H1 (cell line): ENCODE measurements around the gene A3GALT2. TPM values are rescaled to one million over a fixed set of nuclear protein-coding genes. Genes with fewer than 3 reads are reported as not detected.

ENCODE experiments used
- CTCF ChIA-PET: fragments of 300-600 bp; sonication (Branson Sonifier 250); formaldehyde crosslinking; loops from one replicate; lab custom pipeline; 2021; ENCODE audit not compliant: partially characterized antibody; lab: Charles Lee
- POLR2A ChIA-PET: fragments of 300-600 bp; sonication (Branson Sonifier 250); formaldehyde crosslinking; loops from one replicate; lab custom pipeline; 2021; ENCODE audit warnings: inconsistent platforms; ENCODE audit not compliant: partially characterized antibody; lab: Charles Lee
- DNase-seq, 2 experiments: peaks; one replicate each; pipeline versions ENCODE4 v3.0.0 to v3.0.0-alpha.2; 2010 to 2022; ENCODE audit warnings: low spot score in 2 of 2, low read depth in 1 of 2, mixed read lengths in 1 of 2
- FAIRE-seq: peaks from 2 replicates; lab custom pipeline; 2011; peaks lifted over from hg19 to GRCh38; lab: Jason Lieb, UNC
- H2AFZ ChIP-seq: 2 replicates; pipeline ENCODE4 v1.8.1; 2012; ENCODE audit warnings: low read length, inconsistent platforms
- H2AK5ac ChIP-seq: 2 replicates; pipeline ENCODE4 v1.6.1; 2013; ENCODE audit warnings: low read depth, low read length
- H2BK120ac ChIP-seq: replicated peaks from 2 replicates; pipeline ENCODE3; 2013; ENCODE audit warnings: low read depth, low read length, inconsistent platforms
- H2BK12ac ChIP-seq: 2 replicates; pipeline ENCODE4 v1.6.1; 2013; ENCODE audit warnings: low read depth, low read length
- H2BK15ac ChIP-seq: 2 replicates; pipeline ENCODE4 v1.6.1; 2013; ENCODE audit warnings: low read length
- H2BK20ac ChIP-seq: 2 replicates; pipeline ENCODE4 v1.6.1; 2013; ENCODE audit warnings: low read length
- H2BK5ac ChIP-seq: 2 replicates; pipeline ENCODE4 v1.6.1; 2013; ENCODE audit warnings: low read depth, low read length
- H3K14ac ChIP-seq: 2 replicates; pipeline ENCODE4 v1.6.1; 2013; ENCODE audit warnings: inconsistent platforms; ENCODE audit not compliant: insufficient read length
- H3K18ac ChIP-seq: 2 replicates; pipeline ENCODE4 v1.6.1; 2013; ENCODE audit warnings: low read length; ENCODE audit errors: extremely low read depth
- H3K23ac ChIP-seq: 2 replicates; pipeline ENCODE4 v1.6.1; 2013; ENCODE audit warnings: inconsistent platforms; ENCODE audit not compliant: insufficient read length
- H3K23me2 ChIP-seq: 2 replicates; pipeline ENCODE4 v1.6.1; 2013; ENCODE audit warnings: low read depth, low read length
- H3K27ac ChIP-seq: 2 replicates; pipeline ENCODE4 v1.6.1; 2011; ENCODE audit warnings: low read depth, low read length, inconsistent platforms
- H3K27me3 ChIP-seq, 4 experiments: replicated peaks in 1 of 4; 1 replicate in 1 of 4; 2 replicates in 3 of 4; pipeline versions ENCODE4 v1.6.1 to v1.8.1; 2011 to 2013; ENCODE audit warnings: low read length in 3 of 4, mild to moderate bottlenecking in 3 of 4, inconsistent platforms in 2 of 4, mixed read lengths in 2 of 4, moderate library complexity in 1 of 4; ENCODE audit not compliant: control insufficient read depth in 3 of 4, insufficient read depth in 3 of 4; ENCODE audit errors: extremely low read depth in 1 of 4
- H3K36me3 ChIP-seq, 4 experiments: 2 replicates each; pipeline versions ENCODE4 v1.6.1 to v1.8.1; 2011 to 2013; ENCODE audit warnings: mild to moderate bottlenecking in 4 of 4, low read length in 3 of 4, moderate library complexity in 2 of 4, control low read depth in 1 of 4, inconsistent platforms in 1 of 4; ENCODE audit not compliant: insufficient read depth in 4 of 4, control insufficient read depth in 2 of 4
- H3K4ac ChIP-seq: replicated peaks from 2 replicates; pipeline ENCODE3; 2013; ENCODE audit warnings: low read length, low read depth, mixed read lengths, inconsistent platforms; ENCODE audit not compliant: insufficient read length
- H3K4me1 ChIP-seq, 4 experiments: replicated peaks in 1 of 4; 1 replicate in 1 of 4; 2 replicates in 3 of 4; pipeline versions ENCODE4 v1.6.1 to v1.8.1; 2011 to 2013; ENCODE audit warnings: low read length in 3 of 4, inconsistent platforms in 2 of 4, mixed read lengths in 1 of 4; ENCODE audit not compliant: insufficient read depth in 4 of 4, control insufficient read depth in 3 of 4
- H3K4me2 ChIP-seq, 2 experiments: 2 replicates each; pipeline versions ENCODE4 v1.6.1 to v1.8.1; 2011 to 2013; ENCODE audit warnings: low read depth in 2 of 2, low read length in 2 of 2, control low read depth in 1 of 2, inconsistent platforms in 1 of 2, mild to moderate bottlenecking in 1 of 2; ENCODE audit not compliant: insufficient read depth in 1 of 2
- H3K4me3 ChIP-seq, 4 experiments: fragments of 200-600, 300-600 bp in 1 of 4; sonication (generic), shearing (Covaris generic), sonication (Bioruptor Twin) in 1 of 4; 2 replicates each; pipeline versions ENCODE4 v1.5.1 to v1.8.1; 2011 to 2016; ENCODE audit warnings: low read length in 4 of 4, low read depth in 3 of 4, control low read depth in 2 of 4, inconsistent platforms in 2 of 4, mild to moderate bottlenecking in 2 of 4, mixed read lengths in 1 of 4, moderate library complexity in 1 of 4; ENCODE audit not compliant: insufficient read depth in 2 of 4; ENCODE audit errors: extremely low read depth in 1 of 4
- H3K56ac ChIP-seq: replicated peaks from 2 replicates; pipeline ENCODE3; 2013; ENCODE audit warnings: low read depth, mild to moderate bottlenecking, mixed read lengths, low read length, inconsistent platforms; ENCODE audit not compliant: insufficient read length
- H3K79me1 ChIP-seq: 2 replicates; pipeline ENCODE4 v1.6.1; 2013; ENCODE audit warnings: low read depth, low read length, control low read depth
- H3K79me2 ChIP-seq, 2 experiments: 2 replicates each; pipeline versions ENCODE4 v1.6.1 to v1.8.1; 2012 to 2013; ENCODE audit warnings: low read length in 2 of 2, mild to moderate bottlenecking in 2 of 2, inconsistent platforms in 1 of 2; ENCODE audit not compliant: insufficient read depth in 2 of 2, control insufficient read depth in 1 of 2
- H3K9ac ChIP-seq, 4 experiments: replicated peaks in 1 of 4; 1 replicate in 1 of 4; 2 replicates in 3 of 4; pipeline versions ENCODE4 v1.6.1 to v1.8.1; 2011 to 2013; ENCODE audit warnings: low read depth in 3 of 4, low read length in 3 of 4, control low read depth in 2 of 4, mild to moderate bottlenecking in 2 of 4, moderate library complexity in 2 of 4, inconsistent platforms in 1 of 4; ENCODE audit errors: extremely low read depth in 1 of 4
- H3K9me3 ChIP-seq, 2 experiments: 2 replicates each; pipeline versions ENCODE4 v1.6.1 to v1.8.1; 2012 to 2013; ENCODE audit warnings: mild to moderate bottlenecking in 2 of 2, moderate library complexity in 2 of 2, control low read depth in 1 of 2, inconsistent platforms in 1 of 2, low read depth in 1 of 2, low read length in 1 of 2, mixed read lengths in 1 of 2; ENCODE audit not compliant: insufficient read depth in 2 of 2
- H4K20me1 ChIP-seq, 2 experiments: replicated peaks in 1 of 2; 2 replicates each; pipeline versions ENCODE3 to v1.8.1; 2011 to 2013; ENCODE audit warnings: inconsistent platforms in 2 of 2, low read length in 2 of 2, mild to moderate bottlenecking in 1 of 2; ENCODE audit not compliant: insufficient read depth in 2 of 2, control insufficient read depth in 1 of 2
- H4K5ac ChIP-seq: 2 replicates; pipeline ENCODE4 v1.6.1; 2013; ENCODE audit warnings: low read length, low read depth, mixed read lengths, inconsistent platforms; ENCODE audit not compliant: insufficient read length
- H4K8ac ChIP-seq: 2 replicates; pipeline ENCODE4 v1.8.0; 2013; ENCODE audit warnings: mild to moderate bottlenecking, moderate library complexity, low read length, inconsistent platforms; ENCODE audit not compliant: insufficient read depth; ENCODE audit errors: extremely low read depth
- H4K91ac ChIP-seq: replicated peaks from 2 replicates; pipeline ENCODE3; 2013; ENCODE audit warnings: low read length, mixed read lengths, inconsistent platforms; ENCODE audit not compliant: insufficient read length
- CHD1 ChIP-seq: IDR thresholded peaks from 2 replicates; pipeline ENCODE4 v1.6.1; 2012; ENCODE audit warnings: low read depth, low read length, improper control_type of control experiment
- SUZ12 ChIP-seq: fragments of 200-600 bp; sonication (generic); IDR thresholded peaks from 2 replicates; pipeline ENCODE4 v1.6.1; 2012; ENCODE audit warnings: mild to moderate bottlenecking, inconsistent platforms, low read length, moderate library complexity, mixed read lengths
- TEAD4 ChIP-seq: IDR thresholded peaks from 2 replicates; pipeline ENCODE4 v1.6.1; 2012; ENCODE audit warnings: low read depth, low read length, inconsistent platforms, mixed read lengths
- WGBS, 2 experiments: shearing (Covaris generic) in 1 of 2; methylation state at CpG; one replicate each; pipeline versions ENCODE4 v1.1.6 to v1.1.7; 2013 to 2015; ENCODE audit warnings: low lambda C conversion rate in 2 of 2, mixed read lengths in 2 of 2, inconsistent platforms in 1 of 2, low coverage in 1 of 2, missing lambda C conversion rate in 1 of 2; ENCODE audit not compliant: insufficient replicate concordance in 2 of 2, insufficient coverage in 1 of 2, insufficient read length in 1 of 2; ENCODE audit errors: extremely low coverage in 1 of 2, missing lambda C conversion rate in 1 of 2; 5-methylcytosine and 5-hydroxymethylcytosine counted together
- polyA plus RNA-seq, 7 experiments: library from polyadenylated mRNA; depleted of rRNA in 3 of 7; stranded (reverse) in 5 of 7; unstranded in 2 of 7; fragments of >200 nt in 5 of 7; fragments of 200-250 nt in 2 of 7; gene quantifications; 1 replicate in 5 of 7; 2 replicates in 1 of 7; 4 replicates in 1 of 7; pipeline versions ENCODE4 v1.2.1 to v1.2.3, GENCODE V29; 2011 to 2013; ENCODE audit warnings: missing spikeins in 2 of 7, mixed read lengths in 2 of 7
- total RNA-seq: library from RNA; stranded (reverse); fragmentation: NEBNext Ultra II Directional; extraction: Animal tissue kit (Norgen Biotek cat#: 25700); gene quantifications from 2 replicates; pipeline ENCODE4 v1.2.1, GENCODE V29; 2021
- TF ChIP-seq, protein P1 (sequence below): IDR thresholded peaks from 2 replicates; pipeline ENCODE4 v1.6.1; 2012; ENCODE audit warnings: inconsistent platforms

A3GALT2 gene
- total and polyA plus RNA-seq, 2 of the 8 experiments (the other 6 are each of a cell fraction or from before 2014, with no cell fraction given): not detected

DNA sequence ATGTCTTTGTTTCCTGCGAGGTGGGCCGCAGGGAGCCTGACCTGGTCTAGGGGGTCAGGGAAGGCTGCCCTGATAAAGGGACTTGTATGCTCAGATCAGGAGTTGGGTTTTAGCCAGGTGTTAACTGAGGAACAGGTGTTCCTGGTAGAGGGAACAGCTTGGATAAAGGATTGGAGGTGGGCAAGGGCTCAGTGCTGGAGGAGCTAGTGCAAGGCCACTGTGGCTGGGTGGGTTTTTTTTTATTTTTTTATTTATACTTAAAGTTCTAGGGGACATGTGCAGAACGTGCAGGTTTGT, 31.1 kb downstream of the A3GALT2 start:
- H3K79me1 ChIP-seq: 0 out of 2 replicates have a peak, but pooled peaks cover 3% of the 10 kb centered on the region
- no peak overlapping the region for H2BK15ac ChIP-seq
- H3K9me3 ChIP-seq: no peaks in the 10 kb centered on the region
- H2BK20ac ChIP-seq: no peak overlapping the region
- no peak overlapping the region for H3K56ac ChIP-seq
- FAIRE-seq (no peak), DNase-seq (no peak)
- H4K91ac ChIP-seq: no peak overlapping the region
- H2BK120ac ChIP-seq: no peak overlapping the region
- H3K4me3 ChIP-seq: no peak overlapping the region
- peaks cover 0 to 5% (median 1%) of the 10 kb centered on the region in 4 experiments; a peak in 3 of 8 replicates for H3K36me3 ChIP-seq
- no peak overlapping the region for H2BK12ac ChIP-seq
- no peak overlapping the region for H3K27ac ChIP-seq
- H3K79me2 ChIP-seq: no peaks in the 10 kb centered on the region
- TF ChIP-seq CHD1: no peak
- no peak for TF ChIP-seq TEAD4
- TF ChIP-seq SUZ12: no peak
- TF ChIP-seq, protein P1, sequence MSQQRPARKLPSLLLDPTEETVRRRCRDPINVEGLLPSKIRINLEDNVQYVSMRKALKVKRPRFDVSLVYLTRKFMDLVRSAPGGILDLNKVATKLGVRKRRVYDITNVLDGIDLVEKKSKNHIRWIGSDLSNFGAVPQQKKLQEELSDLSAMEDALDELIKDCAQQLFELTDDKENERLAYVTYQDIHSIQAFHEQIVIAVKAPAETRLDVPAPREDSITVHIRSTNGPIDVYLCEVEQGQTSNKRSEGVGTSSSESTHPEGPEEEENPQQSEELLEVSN: no peak
- no peak overlapping the region for H3K14ac ChIP-seq
- 80% methylated on average over 3 of the region's 3 CpGs; no CpG with 5 or more reads in 1 of the 2 experiments for WGBS, 2 experiments
- H2AFZ ChIP-seq: no peak overlapping the region
- peaks cover 0 to 6% of the 10 kb centered on the region in 2 experiments for H4K20me1 ChIP-seq
- no peak overlapping the region for H4K5ac ChIP-seq
- ChIA-PET POLR2A (interaction anchor here (0.6 kb wide), 1 partner anchor 196 kb away, joined by 3 read pairs; no protein-coding TSS in a partner anchor), CTCF (interaction anchor here (2.1 kb wide), 1 partner anchor 9 kb away, joined by 7 read pairs; no protein-coding TSS in a partner anchor)
- no peak overlapping the region for H2AK5ac ChIP-seq
- H3K4ac ChIP-seq: no peak overlapping the region
- H3K23me2 ChIP-seq: no peaks in the 10 kb centered on the region
- H3K23ac ChIP-seq: no peak overlapping the region
- H2BK5ac ChIP-seq: no peak overlapping the region
- no peak overlapping the region for H3K9ac ChIP-seq
- H3K4me2 ChIP-seq: no peak overlapping the region
- H3K27me3 ChIP-seq: no peaks in the 10 kb centered on the region
- H3K4me1 ChIP-seq: no peaks in the 10 kb centered on the region
- no peak overlapping the region for H3K18ac ChIP-seq
- H4K8ac ChIP-seq: no peak overlapping the region
